HG03457 (cell line): Measurements from ENCODE around the gene UCP3.

Experiments used
- ATAC-seq: cut with Tn5 transposase; IDR thresholded peaks from one replicate; pipeline ENCODE4 v1.9.1; 2021; ENCODE audit warnings: moderate number of reproducible peaks; ENCODE audit not compliant: unreplicated experiment

Gene UCP3

DNA sequence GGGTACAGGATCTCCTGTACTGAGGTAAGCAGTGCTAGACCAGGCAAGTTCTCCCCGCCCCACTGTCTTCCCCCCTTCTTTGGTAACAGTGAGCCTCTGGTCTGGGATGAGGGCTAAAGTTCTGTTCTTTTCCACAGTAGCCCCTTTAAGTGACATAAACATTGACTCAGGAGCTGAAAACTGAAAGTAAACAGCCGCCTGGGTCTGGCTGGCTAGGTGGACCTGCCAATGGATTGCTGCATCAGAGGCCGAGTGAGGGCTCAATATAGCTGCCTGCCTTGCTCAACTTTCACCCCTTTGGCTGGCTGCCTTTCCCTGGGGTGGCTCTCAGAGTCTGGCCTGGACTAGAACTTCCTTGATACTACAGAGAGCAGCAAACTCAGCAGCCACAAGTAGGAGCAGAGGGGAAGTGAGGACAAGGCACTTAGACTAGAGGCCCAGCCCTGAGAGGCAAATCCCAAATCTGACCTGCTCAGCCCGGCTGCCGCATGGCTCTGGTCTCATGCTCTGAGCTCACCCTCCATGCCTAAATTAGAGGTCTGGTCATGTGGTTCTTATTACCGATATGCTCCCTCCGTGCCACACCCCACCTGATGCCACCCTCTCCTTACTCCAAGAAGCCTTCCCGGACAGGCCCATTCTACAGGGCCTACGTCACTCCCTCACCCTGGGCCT, 9.6 kb upstream of the UCP3 start:
- no peak for ATAC-seq

GRCh38 chr11:74017631-74018030, 8.7 kb upstream of the UCP3 start:
- ATAC-seq: no peak

DNA sequence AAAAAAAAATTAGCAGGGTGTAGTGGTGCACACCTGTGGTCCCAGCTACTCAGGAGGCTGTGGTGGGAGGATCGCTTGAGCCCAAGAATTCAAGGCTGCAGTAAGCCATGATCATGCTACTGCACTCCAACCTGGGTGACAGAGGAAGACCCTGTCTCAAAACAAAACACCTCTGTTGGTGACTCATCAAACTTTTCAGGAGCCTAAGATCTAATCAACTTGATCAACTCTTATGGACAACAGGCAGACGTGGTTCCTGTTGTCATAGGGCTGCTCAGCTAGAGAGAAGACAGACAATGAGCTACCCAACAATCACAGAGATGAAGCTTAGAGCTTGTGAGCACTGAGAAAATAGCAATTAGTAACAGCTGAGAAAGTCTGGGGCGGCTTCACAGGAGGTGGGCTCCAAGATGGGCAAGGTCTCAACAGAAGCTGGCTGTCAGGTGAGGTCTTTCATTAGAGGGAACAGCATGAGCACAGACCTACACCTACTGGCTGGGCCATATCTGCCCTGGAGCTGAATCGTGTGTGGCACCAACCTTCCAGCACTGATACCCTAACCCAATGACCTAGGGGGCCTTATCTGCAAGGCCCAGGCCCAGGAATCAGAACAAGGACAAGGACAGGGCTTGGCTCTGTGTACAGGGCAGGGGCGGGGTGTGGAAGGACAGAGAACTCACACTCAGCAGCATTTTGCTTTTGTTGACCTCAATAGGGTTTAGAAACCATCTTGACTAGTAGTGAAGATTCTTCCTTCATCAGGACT, 7.2 kb upstream of the UCP3 start:
- no peak for ATAC-seq

- ATAC-seq: no peak
Observed at GRCh38 chr11:74014880-74015279, 6.0 kb upstream of the UCP3 start.

GRCh38 chr11:74013141-74013540, 4.3 kb upstream of the UCP3 start:
- no peak for ATAC-seq

DNA sequence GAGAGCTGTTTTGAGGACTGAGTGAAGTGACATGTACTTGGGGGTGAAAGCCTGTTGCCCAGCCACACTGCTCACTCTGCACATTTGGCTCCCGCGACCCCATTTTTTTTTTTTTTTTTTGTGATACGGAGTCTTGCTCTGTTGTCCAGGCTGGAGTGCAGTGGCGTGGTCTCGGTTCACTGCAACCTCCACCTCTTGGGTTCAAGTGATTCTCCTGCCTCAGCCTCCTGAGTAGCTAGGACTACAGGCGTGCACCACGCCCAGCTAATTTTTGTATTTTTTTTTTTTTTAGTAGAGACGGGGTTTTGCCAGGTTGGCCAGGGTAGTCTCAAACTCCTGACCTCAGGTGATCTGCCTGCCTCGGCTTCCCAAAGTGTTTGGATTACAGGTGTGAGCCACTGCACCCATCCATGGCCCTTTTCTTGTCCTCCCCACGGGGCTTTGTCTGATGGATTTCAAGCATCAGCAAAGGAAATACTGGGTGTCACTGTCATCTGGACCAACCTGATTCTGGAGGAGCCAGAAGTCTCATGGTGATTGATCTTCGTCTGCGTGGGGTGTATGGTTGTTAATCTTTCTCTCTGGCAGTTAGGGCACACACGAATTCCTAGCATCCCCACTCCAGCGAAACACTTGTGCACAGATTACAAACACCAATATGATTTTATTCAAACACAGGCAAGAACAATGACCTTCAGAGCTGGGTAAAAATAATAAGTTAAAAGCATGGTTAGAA, 3.4 kb upstream of the UCP3 start:
- no peak for ATAC-seq

DNA sequence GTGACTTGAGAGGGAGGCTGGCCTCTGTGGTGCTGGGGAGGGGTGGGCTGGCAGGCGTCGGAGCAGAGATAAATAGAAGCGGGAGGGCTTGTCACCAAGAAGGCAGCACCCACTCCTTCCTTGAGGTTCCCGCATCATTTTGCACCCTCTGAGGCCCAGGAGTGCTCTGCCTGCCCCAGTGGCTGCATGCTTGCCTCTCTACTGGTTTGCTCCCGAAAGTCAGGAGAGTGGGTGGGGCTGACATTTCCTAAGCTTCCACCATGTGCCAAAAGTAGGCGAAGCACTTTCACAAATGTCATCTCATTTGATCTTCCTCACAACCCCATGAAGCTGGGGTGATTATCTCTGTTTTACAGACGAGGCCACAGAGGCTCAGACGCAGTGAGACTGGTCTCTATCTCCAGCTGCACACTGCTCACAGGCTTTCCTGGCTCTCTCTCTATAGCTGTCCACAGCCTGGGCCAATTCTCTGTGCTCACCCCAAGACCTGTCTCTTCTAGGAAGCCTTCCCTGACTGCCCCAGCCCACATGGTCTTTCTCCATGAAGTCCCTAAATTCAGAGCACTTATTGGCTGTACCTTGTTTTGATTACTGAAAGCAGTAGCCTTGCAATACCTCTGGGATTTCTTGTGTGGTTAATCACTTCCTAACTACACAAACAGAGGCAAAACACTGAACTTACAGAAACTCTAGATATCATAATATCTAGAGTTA, 2.6 kb upstream of the UCP3 start:
- peak; percentile 55 for ATAC-seq

- no peak for ATAC-seq
Observed at GRCh38 chr11:74010306-74011300, 1.7 kb upstream of the UCP3 start.

- ATAC-seq: no peak
Observed at GRCh38 chr11:74009675-74010305, 905 bp upstream of the UCP3 start.

DNA sequence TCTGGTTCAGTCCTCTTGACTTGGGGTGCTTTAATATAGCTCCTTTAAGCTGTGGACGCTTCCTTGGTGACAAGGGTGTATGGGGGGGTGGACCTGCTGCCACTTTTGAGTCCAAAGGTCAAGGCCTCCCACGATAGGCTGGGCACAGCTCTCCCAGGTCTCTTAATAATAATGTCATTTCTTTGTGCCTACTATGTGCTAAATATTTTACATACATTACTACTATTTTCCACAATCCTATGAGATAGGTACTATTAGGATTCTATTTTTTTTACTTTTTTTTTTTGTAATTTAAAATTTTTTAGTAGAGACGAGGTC, 304 bp upstream of the UCP3 start:
- no peak for ATAC-seq

DNA sequence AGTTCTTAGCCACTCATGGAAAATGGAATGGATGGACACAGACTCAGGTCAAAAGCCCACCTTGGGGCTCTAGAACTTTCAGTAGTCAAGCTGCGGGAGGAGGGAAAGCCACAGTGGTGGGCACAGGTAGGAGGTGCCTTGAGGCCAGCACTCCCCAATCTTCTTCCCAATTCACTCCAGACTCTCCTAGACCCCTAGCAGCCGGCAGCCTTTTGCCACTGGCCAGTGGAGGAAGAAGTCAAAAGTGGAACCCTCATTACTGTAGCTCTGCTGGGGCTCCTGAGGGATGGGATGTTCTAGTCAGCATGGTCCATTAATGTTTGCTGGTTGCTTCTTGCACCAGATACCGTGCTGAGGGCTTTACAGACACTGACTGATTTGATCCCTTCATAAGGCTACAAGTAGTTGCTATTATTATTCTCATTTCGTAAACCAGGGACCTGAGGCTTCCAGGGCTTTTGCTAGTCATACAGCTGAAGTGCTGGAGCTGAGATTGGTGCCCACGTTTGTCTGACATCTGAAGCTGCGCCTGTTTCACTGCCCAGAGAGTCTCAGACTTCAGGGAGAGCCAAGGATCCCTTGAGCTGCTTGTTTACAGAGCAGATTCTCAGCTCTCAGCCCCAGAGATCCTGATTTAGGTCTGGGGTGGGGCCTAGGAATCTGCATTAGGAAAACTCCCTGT, 1.1 kb downstream of the UCP3 start:
- ATAC-seq: no peak

DNA sequence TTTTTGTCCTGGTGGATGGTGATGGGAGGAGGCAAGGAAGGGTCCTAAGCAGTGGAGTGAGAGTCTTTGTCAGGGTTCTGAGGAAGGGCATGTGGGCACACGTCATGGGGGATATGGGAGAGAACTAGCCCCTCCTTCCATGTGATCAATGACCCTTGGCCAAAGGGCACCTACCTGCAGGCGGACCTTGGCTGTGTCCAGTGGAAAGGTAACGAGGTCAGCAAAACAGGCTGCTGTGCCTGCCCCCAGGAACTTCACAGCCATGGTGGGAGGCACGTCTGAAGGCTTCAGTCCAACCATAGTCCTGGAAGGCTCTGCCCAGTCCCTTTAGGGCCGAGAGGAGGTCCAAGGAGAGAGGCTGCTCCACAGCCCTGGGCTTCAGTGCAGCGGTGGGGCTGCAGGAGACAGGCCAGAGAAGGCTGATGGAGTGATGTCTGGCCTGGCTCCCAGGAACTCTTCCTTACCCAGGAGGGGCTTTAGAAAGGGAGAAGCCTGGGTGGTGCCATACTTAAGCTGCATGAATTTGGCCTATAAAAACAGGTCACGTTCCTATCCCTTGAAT, 2.1 kb downstream of the UCP3 start:
- no peak for ATAC-seq

DNA sequence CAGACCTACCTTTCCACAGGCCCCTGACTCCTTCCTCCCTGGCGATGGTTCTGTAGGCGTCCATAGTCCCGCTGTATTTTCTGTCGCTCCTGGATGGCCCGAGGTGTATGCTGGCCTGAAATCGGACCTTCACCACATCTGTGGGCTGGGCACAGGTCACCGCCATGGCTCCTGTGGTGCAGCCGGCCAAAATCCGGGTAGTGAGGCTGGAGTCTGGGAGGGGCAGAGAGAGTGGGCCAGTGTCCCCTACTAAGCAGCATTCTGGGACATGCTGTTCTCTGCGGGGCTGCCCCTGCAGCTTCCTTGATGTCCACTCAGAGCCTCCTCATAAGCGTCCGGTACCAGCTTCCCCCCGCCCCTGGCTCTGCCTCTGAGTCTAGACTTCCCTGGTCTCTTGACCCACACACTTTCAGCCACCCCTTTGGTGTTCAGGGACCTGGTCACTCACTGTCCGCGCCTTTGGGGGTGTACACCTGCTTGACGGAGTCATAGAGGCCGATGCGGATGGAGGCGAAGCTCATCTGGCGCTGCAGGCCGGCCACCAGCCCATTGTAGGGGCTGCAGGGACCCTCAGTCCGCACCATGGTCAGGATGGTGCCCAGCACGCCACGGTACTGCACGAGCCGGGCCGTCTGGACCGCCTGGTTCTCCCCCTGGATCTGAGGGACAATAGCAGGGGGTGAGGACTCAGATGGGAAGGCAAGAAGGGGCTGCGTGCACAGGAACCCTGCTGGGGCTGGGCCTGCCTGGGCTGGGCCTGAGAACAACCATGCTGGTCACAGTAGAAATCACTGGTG, 3.0 kb downstream of the UCP3 start:
- no peak for ATAC-seq

DNA sequence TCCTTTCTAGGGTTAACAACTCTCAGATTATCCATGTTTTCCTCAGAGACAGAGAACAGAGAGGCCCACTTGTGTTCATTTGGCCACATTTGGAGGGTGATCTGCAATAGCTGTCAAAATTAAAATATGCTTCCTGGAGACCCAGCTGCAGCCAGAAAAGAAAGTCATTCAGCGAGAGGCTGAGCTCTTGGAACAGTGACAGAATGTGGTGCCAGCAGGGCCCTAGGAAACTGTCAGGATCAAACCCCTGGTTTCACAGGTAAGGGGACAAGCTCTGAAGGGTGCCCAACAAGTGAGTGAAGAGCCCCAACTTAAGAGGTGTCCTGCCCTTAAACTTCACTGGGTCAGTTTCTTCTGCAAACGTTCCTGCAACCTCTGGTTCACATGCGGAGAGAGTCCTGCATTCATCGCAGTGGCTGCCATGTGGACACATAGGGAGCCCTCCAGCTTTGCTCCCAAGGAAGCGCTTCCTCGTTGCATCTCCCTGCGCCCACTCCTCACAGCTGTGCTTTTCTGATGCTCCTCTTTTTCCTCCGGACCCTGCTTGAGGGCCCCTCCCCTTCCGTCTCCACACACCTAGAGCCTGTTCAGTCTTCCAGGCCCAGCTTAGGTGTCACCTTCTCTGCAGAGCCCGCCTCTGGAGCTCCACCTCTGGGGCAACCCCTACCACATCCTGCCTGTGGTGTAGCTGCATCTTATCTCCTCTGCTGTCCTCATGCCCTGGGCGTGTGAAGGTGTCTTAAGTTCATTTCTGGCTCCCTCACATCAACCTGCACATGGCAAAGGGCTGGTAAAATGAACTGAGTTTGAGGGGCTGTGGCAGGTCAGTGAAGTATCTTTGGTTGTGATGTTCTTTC, 3.9 kb downstream of the UCP3 start:
- no peak for ATAC-seq

DNA sequence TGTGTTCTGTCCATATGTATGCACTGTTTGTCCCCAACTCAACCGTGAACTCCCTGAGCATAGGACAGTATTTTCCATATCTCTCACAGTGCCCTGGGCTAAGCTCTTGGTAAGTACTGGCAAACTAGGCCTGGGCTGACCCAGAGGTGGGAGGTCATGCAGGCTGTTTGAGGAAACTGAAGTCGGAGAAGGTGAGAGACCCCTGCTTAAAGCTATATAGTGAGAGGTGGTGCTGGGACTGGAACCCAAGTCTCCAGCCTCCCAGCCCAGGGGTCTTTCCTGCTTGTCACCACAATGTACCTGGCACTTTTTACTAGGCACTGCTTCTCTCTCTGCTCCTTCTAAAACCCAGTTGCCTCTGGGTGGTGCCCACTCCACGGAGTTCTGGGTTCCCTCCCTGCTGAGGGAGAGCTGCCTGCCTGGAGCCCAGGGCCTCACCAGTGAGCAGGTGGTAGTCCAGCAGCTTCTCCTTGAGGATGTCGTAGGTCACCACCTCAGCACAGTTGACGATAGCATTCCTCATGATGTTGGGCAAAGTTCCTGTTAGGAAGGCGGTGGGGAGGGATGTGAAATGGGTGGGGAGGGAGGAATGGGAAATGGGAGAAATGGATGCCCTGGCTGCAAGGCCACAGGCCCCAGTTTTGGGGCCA, 4.7 kb downstream of the UCP3 start:
- ATAC-seq: no peak

DNA sequence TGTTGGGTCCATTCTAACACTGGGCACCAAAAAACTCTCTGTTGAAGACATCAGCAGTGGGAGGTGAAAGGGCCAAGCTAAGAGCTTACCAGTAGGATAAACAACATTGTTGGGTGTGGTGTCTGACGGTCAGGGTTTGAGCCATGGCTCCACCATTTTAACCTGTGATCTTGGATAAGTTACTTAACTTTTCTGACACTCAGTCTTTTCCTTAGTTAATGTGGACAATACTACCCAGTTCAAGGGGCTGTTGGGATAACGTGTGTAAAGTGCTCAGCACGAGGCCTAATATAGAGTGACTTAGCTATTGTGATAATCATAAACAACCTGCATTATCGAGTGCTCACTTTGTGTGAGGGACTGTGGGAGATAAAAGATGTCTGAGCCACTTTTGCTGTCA, 6.1 kb downstream of the UCP3 start:
- ATAC-seq: no peak

DNA sequence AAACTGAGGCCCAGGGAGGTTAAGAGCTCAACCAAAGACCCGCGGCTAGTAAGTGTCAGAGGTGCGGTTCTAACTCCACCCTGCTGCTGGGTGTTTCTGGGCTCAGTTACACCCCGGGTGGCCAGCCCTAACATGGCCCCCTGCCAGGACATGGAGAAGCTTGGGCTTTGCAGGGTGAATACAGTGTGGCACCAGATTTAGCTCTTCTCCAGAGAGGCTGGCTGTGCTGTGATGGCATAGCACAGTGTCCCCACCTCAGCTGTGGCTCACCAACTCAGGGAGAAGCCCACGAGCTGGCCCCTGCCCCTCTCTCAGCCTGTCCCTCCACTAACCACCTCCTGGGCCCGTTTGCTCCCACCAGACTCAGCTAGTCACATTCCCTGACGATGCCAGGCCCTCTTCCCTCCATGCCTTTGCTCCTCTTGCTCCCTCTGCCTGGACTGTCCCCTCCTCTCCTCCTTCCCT, 7.0 kb downstream of the UCP3 start:
- no peak for ATAC-seq
